Heart left ventricle (tissue), 16 donors: Measurements from ENCODE around the gene NUAK1. TPM values are rescaled to one million over a fixed set of nuclear protein-coding genes. Genes with fewer than 3 reads are reported as not detected.
"Not testable (repeated sequence)": the region's sequence is repeated elsewhere in the genome, so short reads cannot be mapped to it uniquely, and the experiment has no call there.

ENCODE experiments used
- ATAC-seq, 4 donors: fragments of 200-7000 bp; cut with Tn5 transposase; one replicate each; pipeline ENCODE4 v1.9.1; 2020 to 2022; ENCODE audit warnings: moderate library complexity in 4 of 4, mild to moderate bottlenecking in 3 of 4, moderate number of reproducible peaks in 1 of 4
- DNase-seq, 5 donors: peaks; one replicate each; pipeline ENCODE4 v3.0.0-alpha.2; 2020
- H3K27ac ChIP-seq, 12 donors: fragments of 200-600 bp; sonication (generic) in 4 of 12; one replicate each; pipeline versions ENCODE4 v1.5.0 to v1.8.0; 2016 to 2022; ENCODE audit warnings: mild to moderate bottlenecking in 2 of 12
- H3K27me3 ChIP-seq, 9 donors: fragments of 200-600 bp; sonication (generic) in 2 of 9; one replicate each; pipeline versions ENCODE4 v1.5.1 to v1.8.0; 2016 to 2022; ENCODE audit warnings: mild to moderate bottlenecking in 3 of 9
- H3K36me3 ChIP-seq, 9 donors: fragments of 200-600 bp; sonication (generic) in 2 of 9; one replicate each; pipeline versions ENCODE4 v1.5.0 to v1.8.0; 2018 to 2022; ENCODE audit warnings: mild to moderate bottlenecking in 2 of 9
- H3K4me1 ChIP-seq, 12 donors: fragments of 200-600 bp; sonication (generic) in 4 of 12; one replicate each; pipeline versions ENCODE4 v1.5.0 to v1.8.0; 2016 to 2022; ENCODE audit warnings: mild to moderate bottlenecking in 3 of 12
- H3K4me3 ChIP-seq, 12 donors: fragments of 200-600 bp; sonication (generic) in 4 of 12; one replicate each; pipeline versions ENCODE4 v1.5.0 to v1.8.0; 2017 to 2022; ENCODE audit warnings: mild to moderate bottlenecking in 9 of 12, moderate library complexity in 4 of 12
- H3K9me3 ChIP-seq, 12 donors: fragments of 200-600 bp; sonication (generic) in 4 of 12; one replicate each; pipeline versions ENCODE4 v1.5.0 to v1.8.0; 2016 to 2022; ENCODE audit warnings: mild to moderate bottlenecking in 1 of 12
- POLR2A ChIP-seq, 2 donors: fragments of 450-650 bp; IDR thresholded peaks; one replicate each; pipeline ENCODE4 v1.6.1; 2017; ENCODE audit warnings: antibody characterized with exemption in 2 of 2, mild to moderate bottlenecking in 2 of 2, moderate library complexity in 2 of 2
- WGBS, 4 donors: extraction: QIAGEN DNeasy Blood & Tissue Kit in 2 of 4; methylation state at CpG; one replicate each; pipeline versions ENCODE4 v1.1.5 to v1.1.7; 2013 to 2018; 5-methylcytosine and 5-hydroxymethylcytosine counted together
- intact Hi-C, 10 donors: fragments of 100-400 bp; cut with DNase I; formaldehyde crosslinking; loops; one replicate each; pipeline versions ENCODE4 v1.11.1 to v1.14.2; 2022
- polyA plus RNA-seq, 2 donors: library from polyadenylated mRNA; stranded (reverse); fragments of 200-250 nt; gene quantifications; one replicate each; pipeline ENCODE4 v1.2.3, GENCODE V29; 2013
- total RNA-seq, 9 donors: library from RNA; depleted of rRNA in 2 of 9; stranded (reverse); fragments of >200 nt in 2 of 9; fragmentation: NEBNext Ultra II Directional in 3 of 9; extraction: Animal tissue kit (Norgen Biotek cat#: 25700) in 3 of 9; gene quantifications; one replicate each; pipeline versions ENCODE4 v1.1.0 to v1.2.4, GENCODE V29; 2016 to 2023
- TF ChIP-seq, protein P1 (sequence below), 12 donors: fragments of 200-600 bp; sonication (generic) in 4 of 12; IDR thresholded peaks; one replicate each; pipeline versions ENCODE4 v1.5.0 to v1.8.0; 2018 to 2022; ENCODE audit warnings: antibody characterized with exemption in 12 of 12, mild to moderate bottlenecking in 5 of 12
- donor health status: ischemic (EF 13 %, LVEDD 7.1; RV severe dilation, severe dysfunction).
- donor health status: healthy with polysubstance abuse.
- donor health status: DM: no; HTN: yes; CAD: no.
- donor health status: DM: no; HTN: no; CAD: no.
- donor health status: ischemic (EF 25% LVEDD 6.9; RV normal size, moderate dysfunction).
- donor health status: ischemic (EF 25% LVEDD 5.7; RV mildly dilated, moderate dysfunction).
- donor health status: healthy.
- donor health status: DM: yes; HTN: yes; CAD: no.
- donor health status: ischemic (EF 35%, LVEDD 5.7; RV mildly dilated, moderate dysfunction).
- donor health status: nonischemic (EF 11% LVEDD 7.7; RV severe dilation, severe dysfunction).
- donor health status: DM: yes; HTN: yes; CAD: no.
- donor health status: PGD.
- donor health status: ischemic (EF 29% LVEDD 5.4; RV normal size, mild dysfunction).
- donor health status: nonischemic (EF 23%, LVEDD 6.1; RV moderate dilation, normal function).

The NUAK1 gene
- total and polyA plus RNA-seq, 11 donors: 10.5 to 50.7 (median 39.4) TPM

- intact Hi-C loops: loop anchor here in 1 of 10 donors (5.0 kb wide), 1 partner anchor 39 kb away; no protein-coding TSS in a partner anchor
- H3K27ac ChIP-seq: peak overlapping the region in 1 of 12 donors; percentile 26
- no peak overlapping the region for H3K4me3 ChIP-seq
- DNase-seq (no peak), ATAC-seq (peak; percentile 52 to 90 (median 69))
- H3K4me1 ChIP-seq: peaks cover 0 to 17% (median 14%) of the 10 kb centered on the region in 12 donors
- peaks cover 0 to 16% (median 2%) of the 10 kb centered on the region in 12 donors for H3K9me3 ChIP-seq
- no peaks in the 10 kb centered on the region for H3K36me3 ChIP-seq
- TF ChIP-seq POLR2A (IDR thresholded peaks at IDR 0.05): no peak
- TF ChIP-seq, protein P1, sequence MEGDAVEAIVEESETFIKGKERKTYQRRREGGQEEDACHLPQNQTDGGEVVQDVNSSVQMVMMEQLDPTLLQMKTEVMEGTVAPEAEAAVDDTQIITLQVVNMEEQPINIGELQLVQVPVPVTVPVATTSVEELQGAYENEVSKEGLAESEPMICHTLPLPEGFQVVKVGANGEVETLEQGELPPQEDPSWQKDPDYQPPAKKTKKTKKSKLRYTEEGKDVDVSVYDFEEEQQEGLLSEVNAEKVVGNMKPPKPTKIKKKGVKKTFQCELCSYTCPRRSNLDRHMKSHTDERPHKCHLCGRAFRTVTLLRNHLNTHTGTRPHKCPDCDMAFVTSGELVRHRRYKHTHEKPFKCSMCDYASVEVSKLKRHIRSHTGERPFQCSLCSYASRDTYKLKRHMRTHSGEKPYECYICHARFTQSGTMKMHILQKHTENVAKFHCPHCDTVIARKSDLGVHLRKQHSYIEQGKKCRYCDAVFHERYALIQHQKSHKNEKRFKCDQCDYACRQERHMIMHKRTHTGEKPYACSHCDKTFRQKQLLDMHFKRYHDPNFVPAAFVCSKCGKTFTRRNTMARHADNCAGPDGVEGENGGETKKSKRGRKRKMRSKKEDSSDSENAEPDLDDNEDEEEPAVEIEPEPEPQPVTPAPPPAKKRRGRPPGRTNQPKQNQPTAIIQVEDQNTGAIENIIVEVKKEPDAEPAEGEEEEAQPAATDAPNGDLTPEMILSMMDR (IDR thresholded peaks at IDR 0.05): no peak
- no peaks in the 10 kb centered on the region for H3K27me3 ChIP-seq
- WGBS, 4 donors: 9 to 23% (median 15%) methylated on average over 5 of the region's 5 CpGs
These were observed 117.2 kb downstream of the NUAK1 start for GRCh38 chr12:106021516-106021915.

- Histone ChIP-seq H3K4me1 (peaks cover 0 to 17% (median 14%) of the 10 kb centered on the region in 12 donors), H3K27ac (no peak overlapping the region), H3K27me3 (no peaks in the 10 kb centered on the region), H3K36me3 (no peaks in the 10 kb centered on the region), H3K4me3 (no peak overlapping the region), H3K9me3 (peaks cover 0 to 16% (median 2%) of the 10 kb centered on the region in 12 donors)
- intact Hi-C loops: loop anchor here in 1 of 10 donors (5.0 kb wide), 1 partner anchor 38 kb away; no protein-coding TSS in a partner anchor
- no peak for ATAC-seq
- TF ChIP-seq, protein P1 (IDR thresholded peaks at IDR 0.05): no peak
- no peak for TF ChIP-seq POLR2A (IDR thresholded peaks at IDR 0.05)
- WGBS, 4 donors: 72 to 91% (median 78%) methylated on average over 3 of the region's 3 CpGs
- DNase-seq: no peak
These were observed 118.0 kb downstream of the NUAK1 start for GRCh38 chr12:106020736-106021135.

DNA sequence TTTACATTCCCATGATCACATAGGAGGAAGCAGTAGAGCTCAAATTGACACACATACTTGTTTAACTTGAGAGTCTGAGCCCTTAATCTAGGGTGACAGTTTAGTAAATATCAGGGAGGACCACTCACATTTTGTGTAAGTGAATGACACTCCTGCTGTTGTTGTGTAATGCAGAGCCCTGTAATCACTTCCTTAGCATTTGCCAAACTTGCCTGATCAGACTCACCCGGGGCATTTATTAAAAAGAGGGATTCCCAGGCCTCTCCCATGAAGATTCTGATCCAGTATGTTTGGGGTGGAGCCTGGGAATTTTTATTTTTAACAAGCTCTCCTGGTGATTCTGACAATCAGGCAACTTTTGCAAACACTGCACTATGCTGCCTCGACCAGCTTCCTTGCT is 119.6 kb downstream of the NUAK1 start:
- no peak overlapping the region for H3K27ac ChIP-seq
- DNase-seq (no peak), ATAC-seq (no peak)
- H3K27me3 ChIP-seq: no peaks in the 10 kb centered on the region
- peaks cover 0 to 16% (median 2%) of the 10 kb centered on the region in 12 donors for H3K9me3 ChIP-seq
- no peak overlapping the region for H3K4me3 ChIP-seq
- intact Hi-C loops: no loop called here
- no peak for TF ChIP-seq POLR2A (IDR thresholded peaks at IDR 0.05)
- TF ChIP-seq, protein P1 (IDR thresholded peaks at IDR 0.05): no peak
- WGBS, 4 donors: 67 to 97% (median 81%) methylated on average over 2 of the region's 2 CpGs
- H3K36me3 ChIP-seq: no peaks in the 10 kb centered on the region
- peaks cover 0 to 17% (median 14%) of the 10 kb centered on the region in 12 donors for H3K4me1 ChIP-seq

- DNase-seq (no peak), ATAC-seq (no peak)
- intact Hi-C loops: no loop called here
- H3K4me1 ChIP-seq: peaks cover 0 to 17% (median 14%) of the 10 kb centered on the region in 12 donors
- 93 to 100% (median 95%) methylated on average over 1 of the region's 1 CpG for WGBS, 4 donors
- H3K27me3 ChIP-seq: no peaks in the 10 kb centered on the region
- H3K4me3 ChIP-seq: no peak overlapping the region
- no peak overlapping the region for H3K27ac ChIP-seq
- H3K9me3 ChIP-seq: peaks cover 0 to 16% (median 2%) of the 10 kb centered on the region in 12 donors
- no peak for TF ChIP-seq POLR2A (IDR thresholded peaks at IDR 0.05)
- TF ChIP-seq, protein P1 (IDR thresholded peaks at IDR 0.05): no peak
- H3K36me3 ChIP-seq: no peaks in the 10 kb centered on the region
These were observed 120.5 kb downstream of the NUAK1 start for GRCh38 chr12:106018286-106018685.

- H3K27ac ChIP-seq, H3K27me3 ChIP-seq, intact Hi-C loops, H3K4me3 ChIP-seq, DNase-seq, ATAC-seq, H3K36me3 ChIP-seq: not testable (repeated sequence)
- Histone ChIP-seq H3K4me1 (peaks cover 0 to 15% (median 11%) of the 10 kb centered on the region in 12 donors), H3K9me3 (peaks cover 0 to 16% (median 2%) of the 10 kb centered on the region in 12 donors)
- 93 to 95% (median 94%) methylated on average over 7 of the region's 7 CpGs for WGBS, 4 donors
These were observed 122.0 kb downstream of the NUAK1 start for GRCh38 chr12:106016601-106017278.
